ENCODE results near the gene ANK2. TPM values are rescaled to one million over a fixed set of nuclear protein-coding genes. Genes with fewer than 3 reads are reported as not detected.

Gene ANK2
- total RNA-seq, 2 experiments from 2014 or later, result 1.8 to 2.4 TPM

DNA sequence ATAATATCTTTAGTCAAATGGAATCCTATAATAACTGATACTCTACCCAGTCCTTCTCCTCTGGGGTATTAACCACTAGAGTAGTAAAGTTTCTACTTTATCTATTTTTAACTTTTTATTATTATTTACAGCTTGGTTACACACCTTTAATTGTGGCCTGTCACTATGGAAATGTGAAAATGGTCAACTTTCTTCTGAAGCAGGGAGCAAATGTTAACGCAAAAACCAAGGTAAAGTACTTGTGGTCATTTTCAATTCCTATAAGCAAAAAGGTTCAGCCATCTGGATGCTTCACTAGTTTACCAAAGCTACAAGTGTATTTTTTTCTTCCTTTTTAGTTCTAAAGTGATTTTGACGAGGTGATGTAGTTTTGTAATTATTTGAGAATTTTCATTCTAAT is 238.8 kb downstream of the ANK2 start:
- H3K36me3 Mint-ChIP-seq, result no peaks in the 10 kb centered on the region
- ATAC-seq (no peak), DNase-seq (no peak)
- CTCF ChIA-PET, result interaction anchor here (1.4 kb wide), 1 partner anchor 10 kb away, joined by 3 read pairs; no protein-coding TSS in a partner anchor
- no peaks in the 10 kb centered on the region for H3K4me1 Mint-ChIP-seq
- H3K27me3 Mint-ChIP-seq, result peaks cover 7% of the 10 kb centered on the region
- H3K9me3 Mint-ChIP-seq (ENCODE audit: low read depth), result no peaks in the 10 kb centered on the region
- no peak overlapping the region for H3K27ac Mint-ChIP-seq
- no peak overlapping the region for H3K4me3 Mint-ChIP-seq

DNA sequence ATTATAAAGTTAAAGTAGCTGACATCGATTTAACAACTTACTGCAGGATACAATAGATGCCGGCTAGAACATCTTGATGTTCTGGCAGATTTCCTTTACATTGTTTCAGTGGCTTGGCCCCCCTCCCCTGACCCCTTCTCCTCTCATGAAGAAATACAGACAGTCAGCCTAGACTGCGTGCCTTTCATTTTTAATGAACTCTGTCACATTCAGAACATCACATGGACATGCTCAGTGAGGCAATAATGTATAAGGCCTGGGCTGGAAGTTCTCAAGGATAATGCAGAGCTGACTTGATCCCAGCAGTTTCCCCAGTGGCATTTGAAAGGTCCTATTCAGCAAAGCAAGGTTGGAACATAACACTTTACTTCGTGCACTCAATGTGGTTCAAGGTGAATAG is 239.2 kb downstream of the ANK2 start:
- ATAC-seq (no peak), DNase-seq (no peak)
- no peak overlapping the region for H3K4me3 Mint-ChIP-seq
- peaks cover 7% of the 10 kb centered on the region for H3K27me3 Mint-ChIP-seq
- H3K9me3 Mint-ChIP-seq (ENCODE audit: low read depth), result no peaks in the 10 kb centered on the region
- H3K36me3 Mint-ChIP-seq, result no peaks in the 10 kb centered on the region
- no peaks in the 10 kb centered on the region for H3K4me1 Mint-ChIP-seq
- CTCF ChIA-PET, result interaction anchor here (1.4 kb wide), 1 partner anchor 10 kb away, joined by 3 read pairs; no protein-coding TSS in a partner anchor
- no peak overlapping the region for H3K27ac Mint-ChIP-seq

DNA sequence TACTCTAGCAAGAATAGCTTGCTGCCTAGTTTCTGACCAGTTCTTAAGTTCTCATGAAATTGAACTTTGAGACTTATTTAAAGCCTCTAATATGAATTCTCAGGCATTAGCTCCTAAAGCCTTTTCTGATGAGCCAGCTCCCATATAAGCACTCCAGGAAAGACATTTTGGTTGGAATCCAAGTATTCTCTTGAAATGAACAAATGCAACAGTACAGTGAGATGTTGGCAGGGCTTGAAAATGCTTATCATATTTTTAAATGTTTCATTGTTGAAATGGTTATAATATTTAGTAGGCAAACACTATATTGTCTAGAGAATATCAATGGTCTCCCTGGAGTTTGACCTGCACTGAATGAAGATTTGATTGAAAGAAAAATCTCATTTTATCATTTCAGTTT is 240.3 kb downstream of the ANK2 start:
- H3K4me1 Mint-ChIP-seq, result no peaks in the 10 kb centered on the region
- H3K27me3 Mint-ChIP-seq, result peaks cover 7% of the 10 kb centered on the region
- DNase-seq, result no peak
- H3K4me3 Mint-ChIP-seq, result no peak overlapping the region
- H3K36me3 Mint-ChIP-seq, result no peaks in the 10 kb centered on the region
- H3K27ac Mint-ChIP-seq, result no peak overlapping the region
- CTCF ChIA-PET, result interaction anchor here (1.6 kb wide), 1 partner anchor 13 kb away, joined by 3 read pairs; no protein-coding TSS in a partner anchor
- H3K9me3 Mint-ChIP-seq (ENCODE audit: low read depth), result no peaks in the 10 kb centered on the region
- no peak for ATAC-seq

DNA sequence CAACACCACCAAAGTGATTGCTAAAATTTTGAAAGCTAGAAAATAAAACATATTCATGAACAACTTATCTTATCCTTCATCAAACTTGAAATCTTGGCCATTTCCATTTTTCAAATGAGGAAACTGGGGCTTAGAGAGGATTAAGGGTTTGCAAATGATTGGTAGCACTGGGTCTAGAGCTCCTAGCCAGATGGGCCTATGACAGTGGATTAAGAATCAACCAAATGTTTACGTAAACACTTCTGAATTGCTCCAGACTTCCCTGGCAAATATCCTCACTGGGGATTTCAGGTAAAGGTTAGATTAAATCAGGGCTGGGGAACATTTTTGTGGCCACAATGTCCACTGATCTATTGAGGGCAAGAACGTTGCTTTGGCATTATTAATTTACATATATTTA is 241.2 kb downstream of the ANK2 start:
- no peaks in the 10 kb centered on the region for H3K4me1 Mint-ChIP-seq
- no peak for ATAC-seq
- peaks cover 10% of the 10 kb centered on the region for H3K27me3 Mint-ChIP-seq
- DNase-seq, result no peak
- CTCF ChIA-PET, result interaction anchor here (1.6 kb wide), 1 partner anchor 12 kb away, joined by 3 read pairs; no protein-coding TSS in a partner anchor
- H3K27ac Mint-ChIP-seq, result no peak overlapping the region
- no peaks in the 10 kb centered on the region for H3K36me3 Mint-ChIP-seq
- no peak overlapping the region for H3K4me3 Mint-ChIP-seq
- no peaks in the 10 kb centered on the region for H3K9me3 Mint-ChIP-seq (ENCODE audit: low read depth)

GRCh38 chr4:113292371-113293042 is 243.1 kb downstream of the ANK2 start:
- no peak overlapping the region for H3K4me3 Mint-ChIP-seq

GRCh38 chr4:113293043-113293560 is 243.6 kb downstream of the ANK2 start:
- no peak overlapping the region for H3K27ac Mint-ChIP-seq
- no peak for ATAC-seq
- CTCF ChIA-PET, result interaction anchor here (1.1 kb wide), 1 partner anchor 15 kb away, joined by 3 read pairs; no protein-coding TSS in a partner anchor
- H3K4me3 Mint-ChIP-seq, result no peak overlapping the region
- no peaks in the 10 kb centered on the region for H3K9me3 Mint-ChIP-seq (ENCODE audit: low read depth)
- no peak for DNase-seq
- no peaks in the 10 kb centered on the region for H3K36me3 Mint-ChIP-seq
- H3K4me1 Mint-ChIP-seq, result no peaks in the 10 kb centered on the region
- peaks cover 13% of the 10 kb centered on the region for H3K27me3 Mint-ChIP-seq

More at GRCh38 chr4:113292371-113293042, 243.1 kb downstream of the ANK2 start:
- Mint-ChIP-seq H3K36me3 (no peaks in the 10 kb centered on the region), H3K9me3 (ENCODE audit: low read depth) (no peaks in the 10 kb centered on the region), H3K4me1 (no peaks in the 10 kb centered on the region), H3K27ac (no peak overlapping the region), H3K27me3 (peaks cover 13% of the 10 kb centered on the region)
- CTCF ChIA-PET, result interaction anchor here (1.1 kb wide), 1 partner anchor 14 kb away, joined by 3 read pairs; no protein-coding TSS in a partner anchor
- ATAC-seq (no peak), DNase-seq (no peak)

DNA sequence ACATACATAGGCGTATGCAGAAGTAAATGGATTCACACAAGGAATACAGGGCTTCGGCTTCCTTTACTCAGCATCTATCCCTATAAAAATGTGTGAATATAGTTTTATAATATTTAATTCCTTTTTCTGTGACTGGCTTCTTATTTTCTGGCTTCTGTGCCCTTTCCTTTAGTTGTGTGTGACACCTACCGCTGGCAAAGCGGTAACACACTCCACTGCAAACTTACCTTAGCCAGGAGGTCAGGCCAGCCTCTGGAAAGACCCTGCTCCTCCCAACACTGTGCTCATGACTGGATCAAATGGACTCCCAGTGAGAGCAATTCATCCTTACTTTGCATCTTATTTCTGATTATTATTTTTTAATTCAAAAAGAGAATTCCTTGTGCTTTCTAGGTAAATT is 244.2 kb downstream of the ANK2 start:
- Mint-ChIP-seq H3K27me3 (peaks cover 13% of the 10 kb centered on the region), H3K4me1 (no peaks in the 10 kb centered on the region), H3K36me3 (no peaks in the 10 kb centered on the region), H3K4me3 (no peak overlapping the region), H3K9me3 (ENCODE audit: low read depth) (no peaks in the 10 kb centered on the region), H3K27ac (no peak overlapping the region)
- no peak for DNase-seq
- no peak for ATAC-seq
- CTCF ChIA-PET, result no interaction called here

DNA sequence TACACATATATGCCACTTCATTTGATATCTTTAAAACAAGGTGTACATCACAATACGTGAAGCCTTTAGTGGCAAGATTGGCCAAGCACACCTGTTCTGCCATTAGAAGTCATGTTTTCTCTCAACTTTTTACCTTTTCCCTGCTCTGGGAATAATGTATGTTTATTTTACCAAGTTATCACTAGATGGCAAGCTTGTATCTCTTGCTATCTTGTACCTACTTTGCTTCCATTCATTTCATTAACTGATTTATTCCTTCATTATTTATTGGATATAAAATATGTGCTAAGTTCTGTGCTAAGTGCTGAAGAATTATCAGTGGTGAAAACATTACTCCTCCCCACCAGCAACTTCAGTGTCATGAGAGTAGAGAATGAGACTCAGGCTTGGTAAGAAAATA is 245.5 kb downstream of the ANK2 start:
- Mint-ChIP-seq H3K27ac (no peak overlapping the region), H3K27me3 (peaks cover 13% of the 10 kb centered on the region), H3K4me3 (no peak overlapping the region), H3K36me3 (no peaks in the 10 kb centered on the region), H3K4me1 (no peaks in the 10 kb centered on the region), H3K9me3 (ENCODE audit: low read depth) (no peaks in the 10 kb centered on the region)
- ATAC-seq (no peak), DNase-seq (no peak)
- CTCF ChIA-PET, result no interaction called here

DNA sequence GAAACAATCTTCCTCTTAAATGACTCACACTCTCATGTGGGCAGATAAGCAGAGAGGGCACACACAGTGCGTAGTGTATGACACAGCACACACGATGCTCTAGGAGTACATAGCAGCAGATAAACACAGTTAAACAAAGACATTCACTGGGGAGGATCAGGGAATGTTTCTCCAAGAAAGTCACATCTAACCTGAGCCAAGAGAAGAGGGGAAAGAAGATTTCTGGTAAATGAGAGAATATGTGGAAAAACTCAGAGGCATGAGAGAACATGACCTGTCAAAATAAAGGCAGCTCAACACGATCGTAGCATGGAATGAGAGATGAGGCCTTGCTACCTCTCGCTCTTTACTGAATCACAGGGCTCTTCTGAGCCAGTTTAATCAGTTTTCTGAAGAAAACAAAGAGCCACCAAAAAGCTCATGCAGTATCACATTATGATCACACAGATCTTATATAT is 251.0 kb downstream of the ANK2 start:
- H3K9me3 Mint-ChIP-seq (ENCODE audit: low read depth), result no peaks in the 10 kb centered on the region
- no peak for DNase-seq
- CTCF ChIA-PET, result no interaction called here
- H3K27ac Mint-ChIP-seq, result no peak overlapping the region
- peaks cover 4% of the 10 kb centered on the region for H3K27me3 Mint-ChIP-seq
- H3K36me3 Mint-ChIP-seq, result no peaks in the 10 kb centered on the region
- peaks cover 3% of the 10 kb centered on the region for H3K4me1 Mint-ChIP-seq
- ATAC-seq, result no peak
- no peak overlapping the region for H3K4me3 Mint-ChIP-seq

GRCh38 chr4:113302051-113302450 is 252.6 kb downstream of the ANK2 start:
- CTCF ChIA-PET, result interaction anchor here (1.0 to 1.5 kb wide), 2 partner anchors 12 to 24 kb away, joined by 3 to 4 read pairs; no protein-coding TSS in a partner anchor
- Mint-ChIP-seq H3K36me3 (no peaks in the 10 kb centered on the region), H3K4me1 (peaks cover 3% of the 10 kb centered on the region), H3K4me3 (no peak overlapping the region), H3K27me3 (no peaks in the 10 kb centered on the region), H3K27ac (no peak overlapping the region), H3K9me3 (ENCODE audit: low read depth) (no peaks in the 10 kb centered on the region)
- DNase-seq, result no peak
- ATAC-seq, result no peak

DNA sequence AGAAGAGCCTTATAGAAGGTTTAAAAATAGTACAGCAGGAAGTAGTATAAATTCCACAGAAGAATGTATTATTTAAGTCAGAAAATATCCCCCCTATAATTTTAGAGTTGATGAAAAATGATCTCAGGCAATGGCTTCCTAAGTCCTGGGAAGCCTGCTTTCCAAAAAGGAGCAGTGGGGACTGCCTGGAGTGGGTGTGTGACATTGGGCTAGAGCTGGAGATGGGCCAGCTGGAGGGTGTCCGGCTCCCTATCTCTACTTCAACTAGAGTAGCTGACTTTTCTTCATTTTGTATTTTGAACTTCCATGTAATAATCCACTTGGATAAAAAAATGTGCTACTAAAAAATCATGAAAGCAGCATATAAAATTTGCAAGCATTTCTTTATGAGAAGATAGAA is 253.9 kb downstream of the ANK2 start:
- ATAC-seq (no peak), DNase-seq (no peak)
- Mint-ChIP-seq H3K4me1 (peaks cover 3% of the 10 kb centered on the region), H3K36me3 (no peaks in the 10 kb centered on the region), H3K27me3 (peaks cover 2% of the 10 kb centered on the region), H3K4me3 (no peak overlapping the region), H3K9me3 (ENCODE audit: low read depth) (no peaks in the 10 kb centered on the region), H3K27ac (no peak overlapping the region)
- CTCF ChIA-PET, result interaction anchor here (0.9 to 1.5 kb wide), 2 partner anchors 13 to 25 kb away, joined by 3 read pairs; no protein-coding TSS in a partner anchor

GRCh38 chr4:113311047-113311446 is 261.6 kb downstream of the ANK2 start:
- no peak for ATAC-seq
- Mint-ChIP-seq H3K4me3 (no peak overlapping the region), H3K9me3 (ENCODE audit: low read depth) (no peaks in the 10 kb centered on the region), H3K4me1 (no peaks in the 10 kb centered on the region), H3K27me3 (peaks cover 7% of the 10 kb centered on the region), H3K27ac (no peak overlapping the region), H3K36me3 (no peaks in the 10 kb centered on the region)
- no peak for DNase-seq
- CTCF ChIA-PET, result no interaction called here

DNA sequence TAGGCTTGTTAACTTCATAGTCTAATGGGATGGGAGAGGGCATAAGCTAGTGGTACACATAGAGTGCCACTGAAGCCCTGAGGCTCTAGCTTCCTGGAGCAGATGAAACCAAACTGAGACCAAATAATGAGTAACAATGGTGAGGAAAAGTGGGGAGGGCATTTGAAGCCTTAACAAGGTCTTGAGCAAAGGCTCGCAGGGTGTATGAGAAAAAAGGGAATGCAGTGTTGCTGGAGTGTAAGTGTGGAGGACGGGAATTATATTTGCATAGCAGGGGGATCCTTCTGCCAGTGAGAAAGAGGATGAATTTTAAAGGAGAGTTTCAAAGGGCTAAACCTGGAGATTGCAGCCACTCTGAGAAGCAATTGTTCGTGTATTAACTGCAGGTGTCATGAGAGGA is 263.1 kb downstream of the ANK2 start:
- H3K27ac Mint-ChIP-seq, result no peak overlapping the region
- DNase-seq (no peak), ATAC-seq (no peak)
- H3K27me3 Mint-ChIP-seq, result peaks cover 7% of the 10 kb centered on the region
- peaks cover 10% of the 10 kb centered on the region for H3K4me1 Mint-ChIP-seq
- H3K9me3 Mint-ChIP-seq (ENCODE audit: low read depth), result no peaks in the 10 kb centered on the region
- CTCF ChIA-PET, result no interaction called here
- no peaks in the 10 kb centered on the region for H3K36me3 Mint-ChIP-seq
- no peak overlapping the region for H3K4me3 Mint-ChIP-seq

DNA sequence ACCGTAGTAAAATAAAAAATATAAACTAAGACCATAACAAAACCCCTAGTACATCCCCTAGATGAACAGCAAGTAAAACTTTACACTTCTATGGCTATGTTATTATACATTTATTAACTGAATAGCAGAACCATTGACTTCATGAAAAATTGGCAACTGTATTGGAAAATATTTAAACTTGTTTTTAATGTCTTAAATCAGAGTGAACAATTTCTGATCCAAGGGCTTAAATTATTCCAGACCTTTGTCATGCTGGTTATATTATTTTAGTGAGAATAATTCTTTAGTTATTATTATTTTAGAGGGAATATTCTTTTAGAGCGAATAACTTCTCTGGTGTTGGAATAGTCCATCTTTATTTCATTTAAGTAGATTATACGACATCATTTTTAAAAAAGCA is 265.0 kb downstream of the ANK2 start:
- DNase-seq (no peak), ATAC-seq (no peak)
- H3K27ac Mint-ChIP-seq, result no peak overlapping the region
- H3K4me3 Mint-ChIP-seq, result no peak overlapping the region
- H3K36me3 Mint-ChIP-seq, result no peaks in the 10 kb centered on the region
- CTCF ChIA-PET, result no interaction called here
- no peaks in the 10 kb centered on the region for H3K9me3 Mint-ChIP-seq (ENCODE audit: low read depth)
- H3K4me1 Mint-ChIP-seq, result peaks cover 12% of the 10 kb centered on the region
- peaks cover 5% of the 10 kb centered on the region for H3K27me3 Mint-ChIP-seq
